Naive B cell (primary cell): ENCODE results near the gene MAST2. TPM values are rescaled to one million over a fixed set of nuclear protein-coding genes. Genes with fewer than 3 reads are reported as not detected.
"Not testable (repeated sequence)": the region's sequence is repeated elsewhere in the genome, so short reads cannot be mapped to it uniquely, and the experiment has no call there.

Experiments
- ATAC-seq, 2 donors: fragments of 150-1000 bp; cut with Tn5 transposase; 2 replicates each; pipeline ENCODE4 v1.10.0; 2021; ENCODE audit warnings: low read depth in 2 of 2, mild to moderate bottlenecking in 2 of 2, moderate library complexity in 2 of 2
- DNase-seq: peaks from one replicate; pipeline ENCODE4 v3.0.0; 2022
- H3K27ac Mint-ChIP-seq, 6 donors: one replicate each; pipeline ENCODE4 v1.8.0; 2020 to 2022; ENCODE audit warnings: mild to moderate bottlenecking in 6 of 6, mixed read lengths in 6 of 6, moderate library complexity in 5 of 6, inconsistent platforms in 2 of 6
- H3K27me3 Mint-ChIP-seq, 3 donors: one replicate each; pipeline ENCODE4 v1.8.0; 2021 to 2022; ENCODE audit warnings: mixed read lengths in 3 of 3, mild to moderate bottlenecking in 1 of 3
- H3K36me3 Mint-ChIP-seq, 2 donors: one replicate each; pipeline ENCODE4 v1.8.0; 2020 to 2022; ENCODE audit warnings: mixed read lengths in 2 of 2, inconsistent platforms in 1 of 2, mild to moderate bottlenecking in 1 of 2
- H3K4me1 Mint-ChIP-seq, 3 donors: one replicate each; pipeline ENCODE4 v1.8.0; 2020 to 2022; ENCODE audit warnings: mixed read lengths in 3 of 3, inconsistent platforms in 1 of 3, mild to moderate bottlenecking in 1 of 3, moderate library complexity in 1 of 3
- H3K4me3 Mint-ChIP-seq, 8 donors: one replicate each; pipeline ENCODE4 v1.8.0; 2020 to 2022; ENCODE audit warnings: mild to moderate bottlenecking in 8 of 8, mixed read lengths in 8 of 8, moderate library complexity in 8 of 8, inconsistent platforms in 2 of 8
- H3K9me3 Mint-ChIP-seq, 7 donors: one replicate each; pipeline ENCODE4 v1.8.0; 2020 to 2022; ENCODE audit warnings: mixed read lengths in 7 of 7, mild to moderate bottlenecking in 5 of 7, inconsistent platforms in 2 of 7, moderate library complexity in 1 of 7
- polyA plus RNA-seq, 6 donors: library from polyadenylated mRNA; unstranded; fragments of 300-500 nt; fragmentation: Illumina TruSeq; gene quantifications; one replicate each; pipeline ENCODE4 v1.2.3, GENCODE V29; 2021; ENCODE audit warnings: low read depth in 6 of 6

Gene MAST2
- polyA plus RNA-seq, 6 donors from 2014 or later: 0.86 to 5.1 (median 3.2) TPM; not detected in 1

- no peak for ATAC-seq
These were observed 150.8 kb downstream of the MAST2 start for GRCh38 chr1:45953934-45954847.

GRCh38 chr1:45957684-45958083, 154.3 kb downstream of the MAST2 start:
- Mint-ChIP-seq H3K4me3 (no peak overlapping the region), H3K27me3 (no peaks in the 10 kb centered on the region), H3K27ac (no peak overlapping the region), H3K9me3 (peaks cover 0 to 4% (median 0%) of the 10 kb centered on the region in 7 donors), H3K36me3 (no peaks in the 10 kb centered on the region), H3K4me1 (no peaks in the 10 kb centered on the region)
- ATAC-seq (no peak), DNase-seq (no peak)

More at GRCh38 chr1:45953934-45954847, 150.8 kb downstream of the MAST2 start:
- Mint-ChIP-seq H3K27ac (peak overlapping the region in 1 of 6 donors; percentile 80), H3K4me3 (no peak overlapping the region), H3K27me3 (no peaks in the 10 kb centered on the region), H3K4me1 (peaks cover 0 to 6% (median under 1%) of the 10 kb centered on the region in 3 donors), H3K9me3 (no peaks in the 10 kb centered on the region), H3K36me3 (no peaks in the 10 kb centered on the region)
- no peak for DNase-seq

- no peak for ATAC-seq
- no peak for DNase-seq
- Mint-ChIP-seq H3K4me3 (no peak overlapping the region), H3K27ac (no peak overlapping the region), H3K4me1 (no peaks in the 10 kb centered on the region), H3K27me3 (no peaks in the 10 kb centered on the region), H3K9me3 (peaks cover 0 to 6% (median 1%) of the 10 kb centered on the region in 7 donors), H3K36me3 (no peaks in the 10 kb centered on the region)
These were observed 154.9 kb downstream of the MAST2 start for GRCh38 chr1:45958317-45958716.

- Mint-ChIP-seq H3K9me3 (peaks cover 0 to 6% (median 1%) of the 10 kb centered on the region in 7 donors), H3K27me3 (no peaks in the 10 kb centered on the region), H3K4me1 (peaks cover 1 to 15% (median 6%) of the 10 kb centered on the region in 3 donors), H3K36me3 (no peaks in the 10 kb centered on the region), H3K4me3 (no peak overlapping the region), H3K27ac (peak overlapping the region in 1 of 6 donors; percentile 39)
- no peak for DNase-seq
- ATAC-seq: no peak
These were observed 157.7 kb downstream of the MAST2 start for GRCh38 chr1:45960930-45961715.

GRCh38 chr1:45961936-45962335, 158.5 kb downstream of the MAST2 start:
- DNase-seq, H3K27me3 Mint-ChIP-seq, H3K9me3 Mint-ChIP-seq, H3K36me3 Mint-ChIP-seq, H3K27ac Mint-ChIP-seq, H3K4me3 Mint-ChIP-seq, ATAC-seq: not testable (repeated sequence)
- peaks cover 1 to 15% (median 6%) of the 10 kb centered on the region in 3 donors for H3K4me1 Mint-ChIP-seq

- peak overlapping the region in 1 of 6 donors; percentile 2 for H3K27ac Mint-ChIP-seq
- DNase-seq (no peak), ATAC-seq (no peak)
- peaks cover 0 to 5% of the 10 kb centered on the region in 2 donors for H3K36me3 Mint-ChIP-seq
- H3K4me3 Mint-ChIP-seq: no peak overlapping the region
- H3K9me3 Mint-ChIP-seq: peaks cover 0 to 2% (median 0%) of the 10 kb centered on the region in 7 donors
- H3K4me1 Mint-ChIP-seq: peaks cover 1 to 15% (median 6%) of the 10 kb centered on the region in 3 donors
- H3K27me3 Mint-ChIP-seq: no peaks in the 10 kb centered on the region
These were observed 165.7 kb downstream of the MAST2 start for GRCh38 chr1:45968941-45969666.

GRCh38 chr1:45969866-45970265, 166.5 kb downstream of the MAST2 start:
- H3K27ac Mint-ChIP-seq: no peak overlapping the region
- DNase-seq: no peak

GRCh38 chr1:45971335-45971734, 167.9 kb downstream of the MAST2 start:
- Mint-ChIP-seq H3K27ac (no peak overlapping the region), H3K27me3 (no peaks in the 10 kb centered on the region), H3K4me3 (no peak overlapping the region), H3K36me3 (peaks cover 0 to 5% of the 10 kb centered on the region in 2 donors), H3K9me3 (peaks cover 0 to 2% (median 0%) of the 10 kb centered on the region in 7 donors), H3K4me1 (no peaks in the 10 kb centered on the region)
- ATAC-seq (no peak), DNase-seq (no peak)

More at GRCh38 chr1:45969866-45970265, 166.5 kb downstream of the MAST2 start:
- no peak overlapping the region for H3K4me3 Mint-ChIP-seq
- H3K27me3 Mint-ChIP-seq: no peaks in the 10 kb centered on the region
- peaks cover 0 to 5% of the 10 kb centered on the region in 2 donors for H3K36me3 Mint-ChIP-seq
- no peak for ATAC-seq
- peaks cover 0 to 2% (median 0%) of the 10 kb centered on the region in 7 donors for H3K9me3 Mint-ChIP-seq
- peaks cover 1 to 13% (median 6%) of the 10 kb centered on the region in 3 donors for H3K4me1 Mint-ChIP-seq

- Mint-ChIP-seq H3K36me3 (peaks cover 0 to 5% of the 10 kb centered on the region in 2 donors), H3K4me3 (no peak overlapping the region), H3K4me1 (no peaks in the 10 kb centered on the region), H3K9me3 (peaks cover 0 to 2% (median 0%) of the 10 kb centered on the region in 7 donors), H3K27ac (no peak overlapping the region), H3K27me3 (no peaks in the 10 kb centered on the region)
- DNase-seq: no peak
- ATAC-seq: no peak
These were observed 168.6 kb downstream of the MAST2 start for GRCh38 chr1:45971922-45972531.

- peaks cover 0 to 5% of the 10 kb centered on the region in 2 donors for H3K36me3 Mint-ChIP-seq
These were observed 169.2 kb downstream of the MAST2 start for GRCh38 chr1:45972621-45973020.

GRCh38 chr1:45973121-45973520, 169.7 kb downstream of the MAST2 start:
- Mint-ChIP-seq H3K9me3 (peaks cover 0 to 2% (median 0%) of the 10 kb centered on the region in 7 donors), H3K36me3 (peaks cover 0 to 5% of the 10 kb centered on the region in 2 donors), H3K27ac (no peak overlapping the region), H3K4me3 (no peak overlapping the region), H3K27me3 (no peaks in the 10 kb centered on the region), H3K4me1 (no peaks in the 10 kb centered on the region)
- ATAC-seq: no peak
- no peak for DNase-seq

More at GRCh38 chr1:45972621-45973020, 169.2 kb downstream of the MAST2 start:
- H3K9me3 Mint-ChIP-seq: peaks cover 0 to 2% (median 0%) of the 10 kb centered on the region in 7 donors
- DNase-seq: no peak
- no peak for ATAC-seq
- no peaks in the 10 kb centered on the region for H3K4me1 Mint-ChIP-seq
- no peaks in the 10 kb centered on the region for H3K27me3 Mint-ChIP-seq
- H3K4me3 Mint-ChIP-seq: no peak overlapping the region
- no peak overlapping the region for H3K27ac Mint-ChIP-seq

GRCh38 chr1:45974541-45975269, 171.3 kb downstream of the MAST2 start:
- Mint-ChIP-seq H3K9me3 (peaks cover 0 to 2% (median 0%) of the 10 kb centered on the region in 7 donors), H3K4me1 (no peaks in the 10 kb centered on the region), H3K4me3 (no peak overlapping the region), H3K27ac (no peak overlapping the region), H3K36me3 (peaks cover 0 to 5% of the 10 kb centered on the region in 2 donors), H3K27me3 (no peaks in the 10 kb centered on the region)
- no peak for ATAC-seq
- no peak for DNase-seq
